Measurements from ENCODE around the gene ACTN4.

ACTN4 gene

GRCh38 chr19:38725469-38726283, 78.2 kb downstream of the ACTN4 start:
- DNase-seq (ENCODE audit: low spot score), result no peak

DNA sequence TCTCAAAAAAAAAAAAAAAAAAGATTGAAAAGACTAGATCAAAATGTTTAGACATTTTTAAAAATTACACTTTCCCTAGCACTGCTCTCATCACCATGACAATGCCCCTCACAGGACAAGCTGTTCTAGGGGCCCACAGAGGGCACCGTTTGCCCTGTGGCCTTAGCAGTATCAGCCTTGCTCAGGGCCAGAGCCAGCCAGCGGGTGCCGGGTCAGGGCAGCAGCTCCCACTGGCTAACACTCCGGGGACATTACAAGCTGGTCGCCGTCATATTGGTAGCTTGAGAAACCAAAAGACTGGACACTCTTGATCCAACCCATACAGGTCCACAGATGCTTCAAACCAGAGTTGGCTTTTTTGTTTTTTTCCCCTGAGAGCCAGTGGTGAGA, 78.8 kb downstream of the ACTN4 start:
- no peak for DNase-seq (ENCODE audit: low spot score)

DNA sequence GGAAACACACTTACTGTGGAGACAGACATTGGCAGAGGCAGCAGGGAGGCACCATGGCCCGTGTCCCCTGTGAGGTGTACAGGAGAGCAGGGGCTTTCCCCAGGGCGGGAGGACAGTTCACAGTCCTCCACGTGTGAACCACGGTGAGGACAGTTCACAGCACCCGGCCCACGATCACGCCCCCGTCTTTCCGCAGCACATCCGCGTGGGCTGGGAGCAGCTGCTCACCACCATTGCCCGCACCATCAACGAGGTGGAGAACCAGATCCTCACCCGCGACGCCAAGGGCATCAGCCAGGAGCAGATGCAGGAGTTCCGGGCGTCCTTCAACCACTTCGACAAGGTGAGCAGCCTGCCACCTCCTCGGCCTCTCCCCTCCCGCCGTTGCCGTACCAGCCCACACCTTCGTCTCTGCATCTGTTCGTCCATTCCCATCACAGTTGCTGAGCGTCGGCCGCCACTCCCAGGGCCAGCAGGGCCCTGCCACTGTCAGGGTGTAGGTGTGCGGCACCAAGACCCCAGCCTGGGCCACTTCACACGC, 79.4 kb downstream of the ACTN4 start:
- DNase-seq (ENCODE audit: low spot score), result no peak

DNA sequence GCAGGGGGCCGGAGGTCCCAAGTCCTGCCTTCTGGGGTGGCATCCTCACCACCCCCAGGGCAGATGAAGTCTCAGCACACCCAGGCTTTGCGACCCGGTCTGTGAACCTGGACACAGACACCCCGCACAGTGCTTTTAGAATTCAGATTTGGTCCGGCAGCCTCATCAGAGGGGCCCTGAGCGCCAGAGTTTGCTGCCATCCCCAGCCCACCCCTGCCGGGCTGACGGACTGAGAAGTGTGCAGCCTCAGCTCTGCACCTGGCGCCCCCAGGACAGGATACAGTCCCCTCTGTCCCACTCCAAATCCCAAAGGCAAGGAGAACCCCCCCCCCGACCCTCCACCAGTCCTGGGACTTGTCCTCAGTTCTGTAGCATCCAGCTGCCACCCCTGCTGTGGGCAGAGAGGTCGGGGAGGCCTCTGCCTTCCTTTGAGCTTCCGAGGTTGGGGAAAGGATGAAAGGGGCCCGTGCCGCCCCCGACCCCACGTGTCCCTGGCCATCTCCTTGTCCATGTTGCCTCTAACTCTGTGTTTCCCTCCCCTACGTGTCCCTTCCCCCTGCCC, 79.9 kb downstream of the ACTN4 start:
- no peak for DNase-seq (ENCODE audit: low spot score)

DNA sequence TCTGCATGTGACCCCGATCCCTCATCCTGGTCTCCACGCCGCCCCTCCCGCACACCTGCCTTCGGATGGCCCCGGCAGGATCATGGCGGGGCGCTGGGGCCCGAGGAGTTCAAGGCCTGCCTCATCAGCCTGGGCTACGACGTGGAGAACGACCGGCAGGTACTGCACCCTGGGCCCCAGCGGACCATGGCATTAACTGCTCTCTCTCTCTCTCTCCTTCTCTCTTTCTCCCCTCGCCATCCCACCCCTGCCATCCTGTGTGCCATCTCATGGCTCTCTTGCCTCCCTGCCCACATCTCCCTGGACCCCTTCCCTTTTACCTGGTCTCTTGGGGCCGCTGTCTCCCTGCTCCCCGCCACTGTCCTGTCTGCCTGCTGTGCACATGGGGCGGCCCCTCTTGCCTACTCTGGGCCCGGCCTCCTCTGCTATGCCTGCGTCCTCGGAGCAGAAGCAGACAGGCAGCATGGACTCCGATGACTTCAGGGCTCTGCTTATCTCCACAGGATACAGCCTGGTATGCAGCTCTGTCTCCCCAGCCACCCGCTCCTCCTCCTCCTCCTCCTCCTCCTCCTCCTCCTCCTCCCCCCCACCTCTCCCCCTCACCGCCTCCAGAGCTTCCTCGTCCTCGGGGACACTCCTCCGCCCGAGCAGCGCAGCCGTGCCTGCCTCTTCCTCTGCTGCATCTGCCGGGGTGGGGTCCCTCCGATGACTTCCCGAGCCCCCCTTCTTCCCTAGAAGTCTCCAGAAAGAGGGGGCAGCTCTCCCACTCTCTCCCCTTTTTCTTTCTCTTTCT, 80.6 kb downstream of the ACTN4 start:
- DNase-seq (ENCODE audit: low spot score), result no peak

GRCh38 chr19:38728752-38729541, 81.5 kb downstream of the ACTN4 start:
- no peak for DNase-seq (ENCODE audit: low spot score)

GRCh38 chr19:38729653-38730469, 82.4 kb downstream of the ACTN4 start:
- DNase-seq (ENCODE audit: low spot score), result peak; percentile 76

- DNase-seq (ENCODE audit: low spot score), result no peak
Observed at GRCh38 chr19:38730470-38730730, 83.0 kb downstream of the ACTN4 start.

GRCh38 chr19:38730731-38731589, 83.5 kb downstream of the ACTN4 start:
- DNase-seq (ENCODE audit: low spot score), result no peak

DNA sequence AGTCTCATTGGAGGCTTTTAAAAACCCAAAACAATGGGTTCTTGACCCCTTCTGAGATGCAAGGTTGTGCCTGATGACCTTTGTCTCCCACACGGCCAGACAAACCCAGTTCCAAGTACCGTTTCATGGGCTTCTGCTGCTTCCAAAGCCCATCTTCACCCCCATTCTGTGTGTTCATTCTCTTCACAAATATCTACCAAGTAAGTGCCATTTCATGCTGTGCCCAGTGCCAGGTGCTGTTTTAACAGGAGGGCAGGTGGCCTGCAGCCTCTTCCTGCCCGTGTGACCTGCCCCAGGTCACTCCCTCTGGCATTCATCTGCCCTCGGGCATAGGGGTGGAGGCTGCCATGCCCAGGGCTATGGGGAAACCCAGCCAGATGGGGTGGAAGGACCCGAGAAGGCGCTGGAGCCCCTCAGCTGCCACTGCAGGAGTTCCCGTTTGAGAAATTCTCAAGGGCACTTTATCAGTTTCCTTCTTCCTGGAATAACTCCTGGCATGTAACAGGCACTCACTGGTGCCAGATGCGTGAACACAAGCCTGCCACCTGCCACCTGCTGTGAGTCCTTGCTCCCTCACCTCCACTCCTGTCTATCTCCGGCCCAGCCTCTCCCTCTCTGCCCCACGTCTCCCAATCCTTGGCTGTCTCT, 84.3 kb downstream of the ACTN4 start:
- DNase-seq (ENCODE audit: low spot score), result no peak

DNA sequence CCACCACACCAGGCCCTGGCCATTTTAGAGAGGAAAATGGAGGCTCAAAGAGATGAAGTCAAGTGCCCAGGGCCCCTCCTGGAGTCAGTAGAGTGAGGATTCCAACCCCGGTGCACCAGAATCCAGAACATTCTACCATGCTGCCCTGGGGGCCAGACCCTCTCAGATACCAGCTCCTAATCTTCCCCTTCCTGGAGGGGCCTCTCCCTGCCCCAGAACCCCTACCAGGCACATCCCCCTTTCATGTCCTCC, 85.7 kb downstream of the ACTN4 start:
- no peak for DNase-seq (ENCODE audit: low spot score)

GRCh38 chr19:38733493-38734175, 86.2 kb downstream of the ACTN4 start:
- no peak for DNase-seq (ENCODE audit: low spot score)

DNA sequence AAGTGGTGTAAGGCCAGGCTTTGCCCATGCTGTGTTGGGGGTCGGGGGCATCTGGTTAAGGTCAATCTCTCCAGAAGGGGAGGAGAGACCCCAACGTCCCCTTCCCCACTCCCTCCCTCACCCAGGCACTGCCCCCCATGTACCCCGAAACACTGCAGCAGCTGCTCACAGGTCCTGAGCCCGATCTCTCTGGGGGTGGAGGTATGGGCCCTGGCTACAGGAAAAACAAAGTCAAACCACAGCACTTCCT, 86.7 kb downstream of the ACTN4 start:
- DNase-seq (ENCODE audit: low spot score), result no peak

GRCh38 chr19:38734426-38735256, 87.2 kb downstream of the ACTN4 start:
- DNase-seq (ENCODE audit: low spot score), result no peak

DNA sequence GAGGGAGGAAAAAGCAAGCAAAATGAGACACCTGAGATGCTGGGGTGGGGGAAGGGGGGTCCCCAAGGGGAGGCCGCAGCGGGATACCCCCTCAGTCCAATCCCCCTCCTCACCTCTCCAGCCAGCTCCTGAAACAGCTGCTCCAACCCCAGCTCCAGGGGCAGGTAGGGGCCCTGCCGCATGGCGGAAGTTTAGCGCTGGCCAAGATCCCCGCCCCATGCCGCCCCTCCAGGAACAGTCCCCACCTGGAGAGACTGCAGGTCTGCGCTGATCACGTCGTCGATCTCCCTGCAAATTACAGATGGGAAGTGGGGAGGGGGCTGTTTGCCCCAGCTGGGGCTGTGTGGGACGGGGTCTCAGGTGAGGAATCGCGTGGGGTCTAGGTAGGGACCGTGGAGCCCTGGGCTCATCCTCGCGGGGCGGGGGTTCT, 87.8 kb downstream of the ACTN4 start:
- no peak for DNase-seq (ENCODE audit: low spot score)

DNA sequence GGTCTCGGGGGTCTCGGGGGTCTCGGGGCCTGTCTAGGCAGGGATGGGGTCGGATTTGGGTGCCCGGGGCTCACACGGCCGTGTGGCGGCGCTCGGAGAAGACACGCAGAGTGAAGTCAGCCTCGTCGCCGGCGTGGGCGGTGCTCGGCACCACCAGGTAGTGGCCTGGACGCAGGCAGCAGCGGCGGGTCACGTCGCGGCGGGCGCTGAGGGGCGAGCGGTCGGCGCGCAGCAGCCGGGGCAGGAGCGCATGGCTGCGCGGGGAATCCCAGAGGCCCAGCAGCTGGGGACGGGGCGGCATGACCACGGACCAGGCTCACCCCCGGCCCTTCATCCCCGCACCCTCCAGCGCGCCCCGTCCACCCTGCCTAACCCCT, 88.6 kb downstream of the ACTN4 start:
- peak; percentile 54 for DNase-seq (ENCODE audit: low spot score)

DNA sequence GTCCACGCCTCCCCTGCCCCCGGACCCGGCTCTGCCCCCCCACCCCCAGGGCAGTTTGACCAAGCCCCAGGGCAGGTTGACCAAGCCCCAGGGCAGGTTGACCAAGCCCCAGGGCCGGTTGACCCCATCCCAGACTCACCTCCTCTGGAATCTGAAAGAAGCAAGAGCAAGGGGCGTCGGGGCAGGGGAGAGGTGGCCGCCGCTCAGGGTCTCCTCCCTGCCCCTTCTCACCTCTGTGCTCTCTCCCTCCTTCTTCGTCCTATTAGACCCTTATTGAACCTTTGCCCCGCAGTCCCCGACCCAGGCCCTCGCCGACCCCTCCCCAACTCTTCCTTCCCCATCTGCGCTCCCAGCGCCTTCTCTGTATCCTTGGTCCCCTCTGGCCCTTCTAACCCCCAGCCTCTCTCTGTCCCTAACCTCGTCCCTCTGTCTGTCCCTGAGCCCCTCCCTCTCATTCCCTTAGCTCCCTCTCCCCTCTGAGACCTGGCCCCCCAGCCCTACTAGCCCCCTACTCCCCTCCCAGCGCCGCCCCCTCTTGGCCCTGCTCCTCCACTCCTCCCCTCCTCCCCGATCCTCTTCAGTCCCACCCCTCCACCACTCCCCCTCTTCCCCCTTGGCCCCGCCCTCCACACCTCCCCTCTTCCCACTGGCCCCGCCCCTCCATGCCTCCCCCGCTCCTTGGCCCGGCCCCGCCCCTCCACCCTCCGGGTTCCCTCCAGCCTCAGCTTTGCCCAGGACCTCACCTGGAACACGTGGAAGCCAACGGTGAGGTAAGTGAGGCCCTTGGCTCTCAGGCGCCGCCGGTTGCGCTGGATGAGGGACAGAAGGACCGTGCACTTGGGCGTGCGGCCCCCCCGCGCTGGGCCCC, 89.2 kb downstream of the ACTN4 start:
- peak; percentile 47 for DNase-seq (ENCODE audit: low spot score)

DNA sequence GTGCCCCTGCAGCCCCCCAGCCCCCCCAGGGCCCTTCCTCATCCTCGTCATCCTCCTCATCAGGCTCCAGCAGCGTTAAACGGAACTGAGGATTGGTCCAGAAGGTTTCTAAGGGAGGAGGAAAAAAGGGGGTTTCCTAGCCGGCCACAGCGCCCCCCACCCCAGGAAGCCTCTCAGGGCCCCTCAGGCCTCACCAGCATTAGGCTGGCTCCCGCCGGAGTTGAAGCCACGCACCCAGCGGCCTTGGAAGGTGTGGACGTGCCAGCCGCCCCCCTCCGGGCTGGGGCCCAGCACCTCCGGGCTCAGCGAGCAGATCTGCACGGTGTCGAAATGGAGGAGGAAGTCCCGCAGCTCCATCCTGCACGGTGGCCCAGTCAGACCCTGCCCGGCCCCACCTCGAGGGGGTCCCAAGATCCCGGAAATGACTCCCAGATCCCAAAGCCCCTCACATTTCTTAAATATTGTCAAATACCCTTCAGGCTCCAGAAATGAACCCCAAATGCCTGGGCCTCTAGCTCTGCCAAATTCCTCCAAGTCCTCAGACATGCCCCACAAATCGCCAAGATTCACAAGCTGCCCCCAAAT, 89.9 kb downstream of the ACTN4 start:
- DNase-seq (ENCODE audit: low spot score), result no peak

Data from CD4-positive, alpha-beta T cell treated with Interleukin-2 at 100 ng/mL for 4 hours (primary cell).